Activated effector memory CD4-positive, alpha-beta T cell treated with Interleukin-2 at 50 U/mL for 16 hours (primary cell): ENCODE results near the gene RAB40C.

Experiments
- DNase-seq: peaks from one replicate; pipeline ENCODE4 v3.0.0-alpha.2; 2020

The RAB40C gene

DNA sequence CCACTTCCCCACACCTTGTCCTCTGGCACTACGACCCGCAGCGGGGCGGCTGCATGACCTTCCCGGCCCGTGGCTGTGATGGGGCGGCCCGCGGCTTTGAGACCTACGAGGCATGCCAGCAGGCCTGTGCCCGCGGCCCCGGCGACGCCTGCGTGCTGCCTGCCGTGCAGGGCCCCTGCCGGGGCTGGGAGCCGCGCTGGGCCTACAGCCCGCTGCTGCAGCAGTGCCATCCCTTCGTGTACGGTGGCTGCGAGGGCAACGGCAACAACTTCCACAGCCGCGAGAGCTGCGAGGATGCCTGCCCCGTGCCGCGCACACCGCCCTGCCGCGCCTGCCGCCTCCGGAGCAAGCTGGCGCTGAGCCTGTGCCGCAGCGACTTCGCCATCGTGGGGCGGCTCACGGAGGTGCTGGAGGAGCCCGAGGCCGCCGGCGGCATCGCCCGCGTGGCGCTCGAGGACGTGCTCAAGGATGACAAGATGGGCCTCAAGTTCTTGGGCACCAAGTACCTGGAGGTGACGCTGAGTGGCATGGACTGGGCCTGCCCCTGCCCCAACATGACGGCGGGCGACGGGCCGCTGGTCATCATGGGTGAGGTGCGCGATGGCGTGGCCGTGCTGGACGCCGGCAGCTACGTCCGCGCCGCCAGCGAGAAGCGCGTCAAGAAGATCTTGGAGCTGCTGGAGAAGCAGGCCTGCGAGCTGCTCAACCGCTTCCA is 43.6 kb downstream of the RAB40C start:
- DNase-seq, result no peak

DNA sequence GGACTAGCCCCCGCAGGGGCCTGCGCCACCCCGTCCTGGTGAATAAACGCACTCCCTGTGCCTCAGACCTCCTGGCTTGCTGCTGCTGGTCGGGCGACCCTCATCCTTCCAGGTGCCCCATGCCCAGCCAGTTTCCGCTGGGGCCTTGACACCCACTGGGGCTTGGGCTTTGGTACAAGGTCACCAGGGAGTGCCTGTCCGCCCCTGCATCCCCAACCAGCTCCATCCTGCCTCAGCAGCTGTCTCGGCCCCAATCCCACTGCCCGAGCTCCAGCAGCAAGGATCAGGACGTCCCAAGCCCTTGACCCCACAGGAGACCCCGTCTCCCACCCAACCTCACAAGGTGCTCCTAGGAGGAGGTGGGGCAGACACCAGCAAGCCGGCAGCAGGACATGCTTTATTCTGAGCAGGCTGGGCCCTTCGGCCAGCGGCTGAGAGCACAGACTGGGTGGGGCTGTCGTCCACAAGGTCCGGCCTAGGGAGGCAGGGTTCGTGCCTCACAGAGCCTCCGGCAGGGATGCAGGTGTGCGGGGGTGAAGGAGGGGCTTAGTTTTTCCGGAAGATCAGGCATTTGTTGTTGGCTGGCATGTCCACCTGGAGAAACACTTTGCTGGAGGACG is 44.3 kb downstream of the RAB40C start:
- no peak for DNase-seq

DNA sequence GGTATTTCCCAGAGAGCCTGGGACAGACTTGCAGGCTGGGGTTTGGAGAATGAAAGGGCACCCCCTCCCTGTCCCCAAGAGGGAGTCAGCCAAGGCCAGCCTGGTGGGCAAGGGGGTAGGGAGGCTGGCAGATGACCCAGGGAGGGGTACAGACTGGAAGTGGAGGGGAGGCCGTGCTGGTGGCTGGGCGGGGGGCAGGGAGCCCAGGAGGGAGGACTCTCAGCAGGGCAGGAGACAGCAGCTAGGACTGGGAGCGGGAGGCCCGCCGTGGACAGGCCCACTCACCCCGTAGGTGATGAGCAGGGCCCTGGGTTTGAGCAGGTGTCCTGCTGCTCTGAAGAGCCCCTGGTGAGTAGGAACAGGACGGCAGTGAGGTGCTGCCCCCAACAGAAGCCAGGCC is 45.1 kb downstream of the RAB40C start:
- DNase-seq, result no peak

DNA sequence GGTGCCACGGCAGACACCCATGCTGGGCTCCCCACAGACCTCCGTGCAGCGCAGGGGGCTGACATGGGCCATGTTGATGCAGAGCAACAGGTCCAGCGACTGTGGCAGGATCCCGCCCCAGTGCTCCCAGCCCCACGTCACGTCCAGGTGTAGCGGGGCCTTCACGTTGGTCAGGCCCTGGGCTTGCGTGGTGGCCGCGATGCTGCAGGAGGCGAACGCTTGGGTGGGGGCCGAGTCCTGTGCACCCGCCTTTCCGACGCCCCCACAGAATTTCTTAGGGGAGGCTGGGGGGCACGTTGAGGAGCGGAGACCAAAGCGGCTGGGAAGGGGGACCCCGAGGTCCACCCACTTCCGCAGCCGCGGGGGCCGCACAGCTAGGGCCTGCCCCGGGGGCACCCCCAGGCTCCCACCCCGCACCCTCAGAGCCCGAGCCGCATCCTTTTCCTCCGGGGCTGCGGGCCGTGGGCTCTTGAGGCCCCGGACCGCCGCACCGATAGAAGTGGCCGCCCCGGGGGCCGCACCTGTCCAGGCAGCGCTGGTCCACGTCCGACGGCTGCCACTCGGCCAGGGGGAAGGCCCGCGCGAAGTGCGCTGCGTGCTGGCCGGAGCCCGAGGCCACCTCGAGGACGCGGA is 45.8 kb downstream of the RAB40C start:
- DNase-seq, result no peak

DNA sequence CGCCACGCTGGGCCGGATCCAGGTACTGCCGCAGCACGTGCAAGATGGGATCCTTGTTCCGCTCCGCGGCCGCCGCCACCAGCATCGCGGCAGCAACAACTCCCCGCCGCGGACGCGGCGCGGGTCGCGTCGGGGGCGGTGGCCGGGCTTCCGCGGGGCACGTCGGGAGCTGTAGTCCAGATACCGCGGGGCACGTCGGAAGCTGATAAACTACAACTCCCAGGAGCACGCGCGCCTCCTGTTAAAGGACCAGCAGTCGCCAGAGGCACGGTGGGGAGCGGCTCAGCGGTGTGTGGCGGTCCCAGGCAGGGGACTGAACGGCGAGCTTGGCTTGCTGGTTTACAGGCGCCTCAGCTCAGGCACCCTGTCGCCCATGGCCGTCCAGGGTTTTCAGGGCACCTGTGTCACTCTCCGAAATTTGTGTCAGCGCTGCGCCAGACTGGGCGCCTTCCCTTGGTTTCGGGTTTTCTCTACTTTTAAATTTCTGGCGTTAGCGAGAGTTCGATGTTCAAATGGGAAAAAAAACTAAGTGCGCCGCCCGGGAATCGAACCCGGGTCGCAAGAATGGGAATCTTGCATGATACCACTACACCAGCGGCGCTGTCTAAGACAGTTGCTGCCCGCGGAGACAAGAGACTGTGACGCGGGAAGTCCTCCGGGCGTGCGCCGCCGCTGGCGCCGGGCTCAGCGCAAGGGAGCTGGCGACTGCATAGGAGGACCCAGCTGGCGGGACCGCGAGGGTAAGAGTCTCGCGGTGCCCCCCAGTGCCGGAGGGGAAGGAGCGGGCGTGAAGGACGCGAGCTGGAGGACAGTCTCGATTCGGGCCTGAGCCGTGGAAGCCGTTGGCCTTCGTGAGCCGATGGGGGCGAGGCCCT is 46.6 kb downstream of the RAB40C start, which contains the start of gene METTL26:
Gene METTL26, minus strand, starts transcription at position 100 of the 875 bp plus-strand sequence. Its CDS starts 15 bp downstream, at position 85.
- peak; percentile 90 for DNase-seq

DNA sequence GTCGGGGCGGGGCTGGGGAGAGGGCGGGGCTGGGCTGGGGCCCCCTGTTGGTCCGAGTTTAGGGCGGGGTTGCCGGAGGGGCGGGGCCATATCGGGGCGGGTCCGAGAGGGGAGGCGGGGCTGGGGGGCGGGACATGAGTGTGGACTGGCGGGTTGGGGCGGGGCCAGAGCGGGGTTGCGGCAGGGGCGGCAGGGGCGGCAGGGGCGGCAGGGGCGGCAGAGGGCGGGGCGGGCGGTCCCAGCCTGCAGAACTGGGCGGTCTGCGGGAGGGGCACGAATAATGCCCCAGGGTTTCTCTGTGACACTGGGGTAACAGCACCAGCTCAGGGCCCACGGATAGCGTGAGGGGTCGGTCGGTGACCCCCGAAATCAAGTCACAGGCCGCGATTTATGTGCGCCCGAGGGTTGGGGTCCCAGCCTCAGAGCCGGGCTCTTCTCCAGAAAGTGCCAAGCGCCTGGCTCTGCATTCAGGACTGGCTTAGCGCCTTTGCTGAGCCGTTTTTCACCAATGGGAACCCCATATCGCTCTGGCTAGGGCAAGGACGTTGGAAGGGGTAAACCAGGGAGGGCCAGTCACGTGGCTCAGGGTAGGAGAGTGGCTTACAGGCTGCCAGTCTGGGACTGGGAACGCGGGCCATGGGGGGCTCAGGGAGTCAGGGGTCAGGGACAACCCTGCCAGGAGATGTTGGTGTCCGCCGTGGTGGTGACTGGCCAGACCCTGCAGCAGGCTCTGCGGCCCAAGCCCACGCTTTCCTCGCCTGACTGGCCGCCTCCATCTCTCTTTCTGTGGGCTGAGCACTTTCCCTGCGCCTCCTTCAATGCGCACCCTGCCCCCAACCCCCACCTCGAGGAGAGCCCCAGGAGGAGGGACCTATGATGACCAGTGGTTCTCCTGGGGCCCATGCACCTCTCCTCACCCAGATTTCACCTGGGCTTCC is 47.5 kb downstream of the RAB40C start:
- DNase-seq, result peak; percentile 78

DNA sequence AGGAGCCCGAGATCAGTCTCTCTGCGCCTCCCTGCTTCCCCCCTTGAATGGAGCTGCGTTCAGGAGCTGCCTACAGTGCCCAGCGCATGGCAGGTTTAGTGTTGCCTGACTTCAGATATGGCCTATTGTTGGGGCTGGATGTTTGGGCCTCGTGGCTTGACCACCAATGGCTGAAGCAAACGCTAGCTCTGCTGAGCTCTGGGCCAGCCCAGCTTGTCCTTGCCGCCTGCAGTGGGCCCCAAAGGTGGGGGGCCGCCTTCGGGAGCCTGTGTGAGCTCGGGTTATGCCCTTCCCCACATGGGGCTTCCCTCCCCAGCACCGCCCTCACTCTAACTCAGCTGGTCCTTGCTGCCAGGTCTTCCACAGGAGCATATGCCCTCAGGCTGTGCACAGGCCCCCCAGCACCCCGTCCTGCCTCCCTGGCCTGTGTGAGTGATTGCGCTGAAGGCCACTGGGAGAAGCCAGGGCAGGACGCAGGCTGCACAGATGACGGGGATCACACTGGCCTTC is 48.2 kb downstream of the RAB40C start:
- DNase-seq, result no peak

DNA sequence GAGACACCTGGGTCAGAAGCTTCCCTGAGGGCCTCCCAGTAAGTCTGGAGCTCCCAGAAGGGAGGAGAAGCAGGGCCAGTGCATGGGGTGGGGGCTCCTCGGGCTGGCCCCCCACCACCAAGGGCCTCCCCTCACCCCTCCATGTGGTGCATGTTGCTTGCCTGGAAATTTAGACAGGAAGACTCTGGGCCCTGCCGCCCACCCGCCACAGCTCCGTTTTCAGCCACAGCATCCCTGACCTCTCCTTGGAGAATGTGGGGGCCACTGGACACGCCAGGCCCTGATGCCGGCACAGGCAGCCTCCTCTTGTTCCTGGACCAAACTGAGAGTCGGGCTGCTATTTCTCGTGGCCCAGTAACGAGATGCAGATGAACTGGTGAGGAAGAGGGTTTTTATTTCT is 49.0 kb downstream of the RAB40C start:
- DNase-seq, result no peak

DNA sequence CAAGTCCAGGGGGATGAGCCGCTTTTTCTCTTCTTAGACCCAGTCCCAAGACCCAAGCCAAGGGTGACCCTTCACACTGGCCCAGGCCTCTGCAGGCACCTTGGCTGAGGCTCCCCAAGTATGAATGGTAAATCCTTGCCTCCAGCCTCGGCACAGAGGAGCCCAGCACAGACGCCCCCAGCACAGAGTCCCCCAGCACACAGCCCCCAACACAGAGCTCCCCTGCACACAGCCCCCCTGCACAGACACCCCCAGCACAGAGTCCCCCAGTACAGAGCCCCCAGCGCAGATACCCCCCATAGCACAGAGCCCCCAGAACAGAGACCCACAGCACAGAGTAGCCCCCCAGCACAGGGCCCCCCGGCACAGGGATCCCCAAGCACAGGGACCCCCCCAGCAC is 50.7 kb downstream of the RAB40C start:
- DNase-seq, result no peak

DNA sequence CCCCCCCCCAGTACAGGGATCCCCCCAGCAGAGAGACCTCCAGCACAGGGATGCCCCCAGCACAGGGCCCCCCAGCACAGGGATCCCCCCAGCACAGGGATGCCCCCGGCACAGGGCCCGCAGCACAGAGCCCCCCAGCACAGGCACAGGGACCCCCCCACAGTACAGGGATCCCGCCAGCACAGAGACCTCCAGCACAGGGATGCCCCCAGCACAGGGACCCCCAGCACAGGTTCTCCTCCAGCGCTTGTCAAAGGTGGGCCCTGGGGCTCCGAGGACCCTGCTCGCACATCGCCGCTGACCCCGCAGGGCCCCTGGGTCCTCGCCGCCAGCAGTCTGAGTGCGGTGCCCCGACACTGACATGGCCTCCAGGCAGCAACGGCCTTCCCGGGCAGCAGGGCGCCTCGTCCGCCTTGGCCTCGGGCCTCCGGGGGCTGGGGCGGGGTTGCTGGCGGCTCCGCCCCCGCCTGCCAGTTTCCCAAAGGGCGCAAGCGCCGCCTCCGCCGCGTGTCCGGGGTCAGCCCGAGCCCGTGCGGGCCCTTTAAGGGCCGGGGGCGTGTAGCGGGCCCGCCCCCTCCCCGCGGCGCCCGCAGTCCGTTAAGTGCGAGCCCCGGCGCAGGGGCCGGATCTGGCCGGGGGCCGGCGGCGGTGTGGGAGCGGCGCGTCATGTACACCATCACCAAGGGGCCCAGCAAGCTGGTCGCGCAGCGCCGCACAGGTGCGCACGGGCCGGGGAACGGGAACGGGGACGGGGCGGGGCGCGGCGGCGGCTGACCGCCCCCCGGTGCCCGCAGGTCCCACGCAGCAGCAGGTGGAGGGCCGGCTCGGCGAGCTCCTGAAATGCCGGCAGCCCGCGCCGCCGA is 51.7 kb downstream of the RAB40C start, which contains the start of gene MCRIP2:
Gene MCRIP2, plus strand, starts transcription at position 503 of the 863 bp plus-strand sequence. Its CDS starts 164 bp downstream, at position 667.
- DNase-seq, result peak; percentile 49

DNA sequence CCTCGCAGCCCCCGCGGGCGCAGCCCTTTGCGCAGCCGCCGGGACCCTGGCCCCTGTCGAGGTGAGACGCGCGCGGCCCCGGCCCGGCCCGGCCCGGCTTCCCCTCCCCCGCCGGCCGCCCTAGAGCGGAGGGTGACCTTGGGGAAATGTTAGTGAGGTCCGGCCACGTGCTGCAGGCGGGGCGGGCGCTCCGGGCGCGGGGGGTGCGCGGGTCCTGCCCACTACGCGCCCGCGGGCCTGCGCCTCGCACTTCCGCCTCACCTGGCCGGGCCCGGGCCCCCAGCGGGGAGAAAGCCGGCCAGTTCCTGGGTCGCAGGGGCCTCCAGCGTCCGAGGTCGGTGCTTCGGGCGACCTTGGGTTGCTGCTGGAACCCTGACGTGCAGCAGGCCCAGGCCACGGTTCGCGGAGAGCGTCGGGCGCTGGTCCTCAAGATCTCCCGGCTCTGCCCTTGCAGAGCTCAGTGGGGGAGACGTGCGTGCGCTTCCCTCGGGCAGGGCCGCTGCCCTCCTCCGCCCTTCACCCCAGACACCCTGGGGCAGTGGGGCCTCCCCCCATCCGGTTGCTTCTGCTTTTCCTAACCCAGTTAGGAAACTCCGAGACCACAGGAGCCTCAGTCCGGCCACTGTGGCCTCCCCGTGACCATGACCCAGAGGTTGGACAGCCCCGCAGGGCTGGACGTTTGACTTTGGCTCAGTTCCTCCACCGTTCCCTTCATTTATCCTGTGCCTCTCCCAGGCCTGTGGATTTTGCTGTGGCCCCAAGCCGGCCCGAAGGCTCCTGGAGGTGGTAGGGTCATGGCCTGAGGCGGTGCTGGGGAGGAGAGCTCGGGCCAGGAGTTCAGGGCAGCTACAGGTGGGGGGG is 52.6 kb downstream of the RAB40C start:
- DNase-seq, result no peak

DNA sequence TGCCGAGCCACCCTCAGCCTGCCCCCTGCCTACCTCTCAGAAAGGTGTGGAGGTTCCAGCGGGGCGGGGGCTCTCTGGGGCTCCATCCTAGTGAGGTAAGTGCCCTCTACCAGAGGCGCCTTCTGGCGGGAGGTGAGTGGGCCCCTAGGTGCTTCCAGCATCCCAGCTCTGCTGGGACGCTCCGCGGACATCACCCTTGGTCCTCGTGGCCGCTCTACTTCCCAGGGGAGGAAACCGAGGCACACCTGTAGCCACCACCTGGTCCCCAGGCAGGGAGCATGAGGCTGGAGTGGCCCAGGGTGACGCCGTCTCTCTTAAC is 53.1 kb downstream of the RAB40C start:
- DNase-seq, result no peak

DNA sequence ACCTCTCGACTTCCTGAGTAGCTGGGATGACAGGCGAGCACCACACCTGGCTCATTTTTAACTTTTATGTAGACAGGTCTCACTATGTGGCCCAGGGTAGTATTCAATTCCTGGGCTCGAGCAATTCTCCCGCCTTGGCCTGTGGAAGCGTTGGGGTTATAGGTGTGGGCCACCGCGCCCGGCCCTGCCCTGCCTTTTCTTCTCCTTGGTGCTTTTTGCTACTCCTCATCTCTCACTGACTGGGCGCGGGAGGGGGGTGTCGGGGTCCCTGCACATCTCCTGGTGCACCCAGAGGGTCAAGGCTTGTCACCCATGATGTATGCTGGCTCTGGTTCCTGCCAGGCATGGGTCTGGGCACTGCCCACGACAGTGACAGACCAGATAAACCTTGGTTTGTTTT is 54.7 kb downstream of the RAB40C start:
- no peak for DNase-seq

DNA sequence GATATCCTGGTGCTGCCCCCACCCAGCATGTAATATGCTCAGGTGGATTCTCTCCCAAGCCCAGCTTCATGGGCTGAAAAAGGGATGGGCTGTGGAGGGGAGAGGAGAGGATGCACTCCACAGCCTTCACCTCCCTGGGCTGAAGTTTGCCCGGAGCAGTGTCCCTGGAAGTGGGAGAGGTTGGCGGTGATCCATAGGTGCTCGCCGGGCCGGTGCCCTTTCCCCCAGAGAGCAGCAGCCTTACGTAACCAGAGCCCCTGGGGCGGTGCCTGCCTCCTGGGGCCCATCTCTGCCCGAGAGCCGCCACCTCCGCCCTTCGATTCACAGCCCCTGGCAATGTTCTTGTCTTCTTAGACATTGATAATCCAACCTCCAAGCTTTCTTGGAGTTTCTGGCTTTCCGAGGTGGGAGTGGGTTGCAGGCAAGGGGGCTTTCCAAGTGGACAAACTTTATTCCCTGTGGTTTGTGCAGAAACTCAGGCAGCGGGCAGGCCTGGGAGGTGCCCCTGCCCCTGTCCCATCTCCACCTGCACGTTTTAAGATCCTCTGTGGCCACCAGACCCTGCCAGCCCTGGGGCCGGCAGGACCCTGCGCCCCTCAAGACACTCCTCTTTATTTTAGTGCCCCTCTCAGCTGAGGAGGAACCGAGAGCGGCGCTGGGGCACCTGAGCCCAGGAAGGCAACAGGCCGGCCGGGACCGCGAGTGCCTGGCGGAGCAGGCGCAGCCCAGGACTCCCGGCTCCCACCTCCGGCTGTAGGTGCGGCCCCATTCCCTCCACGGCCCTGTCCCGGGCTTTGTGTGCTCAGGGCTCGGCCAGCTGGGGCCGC is 56.2 kb downstream of the RAB40C start:
- DNase-seq, result no peak

DNA sequence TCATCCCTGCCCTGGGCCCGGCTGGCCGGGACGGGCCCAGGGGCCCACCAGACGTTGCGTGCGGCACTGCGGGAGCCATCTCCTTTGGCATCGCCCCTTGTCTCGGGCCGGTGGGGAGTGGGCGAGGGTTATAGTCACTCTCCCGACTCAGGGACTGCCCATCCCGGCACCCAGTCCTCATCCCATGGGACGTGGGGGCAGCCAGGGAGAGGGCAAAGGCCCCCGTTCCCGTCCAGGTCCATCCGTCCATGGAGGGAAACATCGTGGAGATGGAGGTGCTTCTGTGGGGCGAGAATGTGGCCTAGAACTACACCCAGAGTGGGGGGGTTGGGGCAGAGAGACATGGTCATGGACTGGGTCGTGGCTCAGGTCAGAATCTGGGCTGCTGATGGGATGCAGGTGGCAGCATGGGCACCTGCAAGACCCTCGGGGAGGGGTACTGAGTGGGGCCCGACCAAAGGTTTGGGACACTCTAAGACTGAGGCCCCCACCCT is 56.9 kb downstream of the RAB40C start:
- DNase-seq, result no peak

DNA sequence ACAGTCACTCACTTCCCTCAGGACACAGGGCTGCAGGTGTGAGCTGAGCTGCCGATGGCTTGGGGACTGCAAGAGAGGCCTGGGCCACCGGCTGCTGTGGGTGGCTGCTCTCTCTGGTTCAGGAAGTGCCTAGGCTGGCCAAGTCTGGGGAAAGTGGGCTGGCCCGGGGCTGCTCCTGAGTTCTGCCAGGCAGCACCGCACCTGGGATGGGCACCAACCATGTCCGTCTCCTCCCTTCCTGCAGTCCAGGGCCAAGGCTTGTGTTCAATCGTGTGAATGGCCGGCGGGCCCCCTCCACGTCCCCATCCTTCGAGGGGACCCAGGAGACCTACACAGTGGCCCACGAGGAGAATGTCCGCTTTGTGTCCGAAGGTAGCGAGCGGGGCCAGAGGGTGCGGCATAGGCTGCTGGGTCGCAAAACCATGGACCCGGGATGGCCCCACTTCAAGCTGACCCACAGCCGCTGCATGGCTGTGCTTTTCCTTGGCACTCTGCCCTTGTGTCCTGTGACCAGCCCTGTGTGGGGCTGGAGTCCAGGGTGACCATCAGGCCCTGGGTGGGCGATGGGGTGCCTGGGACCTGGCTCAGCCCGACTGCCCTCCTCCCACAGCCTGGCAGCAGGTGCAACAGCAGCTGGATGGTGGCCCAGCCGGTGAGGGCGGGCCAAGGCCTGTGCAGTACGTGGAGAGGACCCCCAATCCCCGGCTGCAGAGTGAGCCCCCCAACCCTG is 57.5 kb downstream of the RAB40C start:
- no peak for DNase-seq

DNA sequence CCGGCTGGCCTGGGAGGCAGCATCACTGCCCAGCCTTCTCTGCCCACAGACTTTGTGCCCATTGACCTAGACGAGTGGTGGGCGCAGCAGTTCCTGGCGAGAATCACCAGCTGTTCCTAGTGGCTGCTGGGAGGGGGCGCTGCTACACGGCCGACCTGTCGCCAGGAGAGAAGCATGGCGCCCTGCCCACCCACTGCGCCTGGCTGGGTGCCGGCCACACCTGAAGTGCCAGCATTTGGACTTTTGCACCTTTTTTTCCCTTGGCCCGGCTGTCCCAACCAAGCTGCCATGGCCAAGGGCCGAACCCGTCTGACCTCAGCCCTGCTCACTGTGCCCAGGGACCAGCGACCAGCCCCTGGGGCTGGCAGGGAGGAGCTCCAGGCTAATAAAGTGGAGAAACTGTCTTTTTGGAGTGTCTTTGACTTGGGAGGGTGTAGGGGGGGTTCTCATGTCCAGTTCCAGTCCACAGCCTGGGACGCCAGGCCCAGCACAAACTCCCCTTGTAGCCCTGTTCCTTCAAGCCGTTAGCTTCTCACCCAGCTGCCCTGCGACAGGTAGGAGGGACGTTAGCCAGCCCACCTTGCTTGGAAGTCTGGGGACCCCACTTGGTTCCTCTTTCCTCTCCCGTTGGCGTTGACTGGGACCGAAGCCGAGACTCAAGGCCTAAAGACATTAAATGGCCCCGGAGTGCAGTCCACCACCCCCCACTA is 58.4 kb downstream of the RAB40C start:
- DNase-seq, result no peak
